ENCODE results near the gene SIK3. TPM values are rescaled to one million over a fixed set of nuclear protein-coding genes. Genes with fewer than 3 reads are reported as not detected.

The SIK3 gene
- total RNA-seq, 1 experiment from 2014 or later, result 31.4 TPM

- Histone ChIP-seq H4K5ac (ENCODE audit: insufficient read length, low read depth, low read length) (no peak overlapping the region), H3K4ac (ENCODE audit: low read depth, low read length) (no peak overlapping the region), H2BK12ac (ENCODE audit: insufficient read length, low read depth, low read length) (no peak overlapping the region), H3K4me1 (ENCODE audit: insufficient read depth, low read length) (peaks cover 8% of the 10 kb centered on the region; the same call in 1 of the 2 replicates), H3K23ac (ENCODE audit: insufficient read length, low read depth, low read length) (no peak overlapping the region), H3K56ac (ENCODE audit: insufficient read length, low read depth, low read length) (no peak overlapping the region), H2AK5ac (ENCODE audit: insufficient read length, low read length) (no peak overlapping the region), H2AFZ (ENCODE audit: low read length) (no peak overlapping the region), H2BK20ac (ENCODE audit: low read depth, low read length, poor library complexity, severe bottlenecking) (no peak overlapping the region), H3K23me2 (ENCODE audit: insufficient read length, low read depth, low read length, poor library complexity, severe bottlenecking) (no peaks in the 10 kb centered on the region), H4K8ac (replicated peaks; ENCODE audit: insufficient read length, low read depth, low read length) (no peak overlapping the region), H2BK15ac (ENCODE audit: low read depth, low read length) (no peak overlapping the region), H2BK120ac (ENCODE audit: low read depth, low read length, poor library complexity, severe bottlenecking) (no peak overlapping the region), H3K27ac (ENCODE audit: insufficient read length, low read depth, low read length) (no peak overlapping the region), H2BK5ac (ENCODE audit: insufficient read length, low read length) (no peak overlapping the region), H3K4me2 (ENCODE audit: insufficient read depth, insufficient read length, low read length) (no peak overlapping the region), H3T11ph (ENCODE audit: low read length) (no peak overlapping the region), H3K79me1 (ENCODE audit: insufficient read depth, low read depth, low read length, poor library complexity, severe bottlenecking) (no peaks in the 10 kb centered on the region), H4K20me1 (ENCODE audit: control insufficient read depth, insufficient read depth, insufficient read length) (no peaks in the 10 kb centered on the region), H3K9ac (ENCODE audit: extremely low read depth, insufficient read length, low read length) (no peak overlapping the region), H4K91ac (ENCODE audit: insufficient read length, low read depth, low read length) (no peak overlapping the region), H3K14ac (ENCODE audit: insufficient read depth, low read length) (no peak overlapping the region), H3K9me3 (ENCODE audit: control insufficient read depth, low read depth, low read length) (no peaks in the 10 kb centered on the region), H3K27me3 (ENCODE audit: insufficient read depth, low read length) (no peaks in the 10 kb centered on the region), H3K18ac (ENCODE audit: insufficient read length, low read depth, low read length) (no peak overlapping the region), H3K79me2 (ENCODE audit: insufficient read depth, low read length) (peaks cover 6% of the 10 kb centered on the region; the same call in 1 of the 2 replicates)
- H3K27ac Mint-ChIP-seq, result peak overlapping the region in 1 of 3 experiments; percentile 7; a peak in 1 of 7 replicates
- no peak for DNase-seq
- H3K9me3 Mint-ChIP-seq, result no peaks in the 10 kb centered on the region; a peak in 2 of 5 replicates
- no peaks in the 10 kb centered on the region for H3K27me3 Mint-ChIP-seq (ENCODE audit: low read depth)
- TF ChIP-seq CTCF (conservative IDR thresholded peaks at IDR 0.05), result no peak
- H3K4me3 Mint-ChIP-seq, result no peak overlapping the region
- H3K36me3 Mint-ChIP-seq (ENCODE audit: insufficient read depth in 1 of 3, low read depth in 3 of 3), result peaks cover 0 to 5% (median 0%) of the 10 kb centered on the region in 3 experiments; a peak in 2 of 7 replicates
- H3K4me1 Mint-ChIP-seq, result peaks cover 35 to 46% of the 10 kb centered on the region in 2 experiments
- no CpG with 5 or more reads among the region's 1 CpG for WGBS (ENCODE audit: extremely low coverage, insufficient read length, low lambda C conversion rate)
Observed at GRCh38 chr11:117075186-117075585, 23.0 kb downstream of the SIK3 start.
